Keratinocyte (primary cell): Measurements from ENCODE around the gene KRT27. TPM values are rescaled to one million over a fixed set of nuclear protein-coding genes. Genes with fewer than 3 reads are reported as not detected.

ENCODE experiments used
- DNase-seq: peaks from one replicate; pipeline ENCODE4 v3.0.0-alpha.2; 2011; ENCODE audit warnings: low read depth, missing footprints, low spot score
- FAIRE-seq: peaks from 2 replicates; lab custom pipeline; 2011; peaks lifted over from hg19 to GRCh38; lab: Jason Lieb, UNC
- H2AFZ ChIP-seq: 2 replicates; pipeline ENCODE4 v1.6.0; 2012; ENCODE audit warnings: low read length, control low read depth, inconsistent platforms; ENCODE audit not compliant: control insufficient read depth
- H3K27ac ChIP-seq: 2 replicates; pipeline ENCODE4 v1.5.1; 2011; ENCODE audit warnings: low read length; ENCODE audit not compliant: control insufficient read depth, insufficient read depth
- H3K27me3 ChIP-seq: 3 replicates; pipeline ENCODE4 v1.6.0; 2011; ENCODE audit warnings: low read length; ENCODE audit not compliant: control insufficient read depth, insufficient read depth; ENCODE audit errors: extremely low read depth
- H3K36me3 ChIP-seq, 2 experiments: 2 replicates in 1 of 2; 3 replicates in 1 of 2; pipeline ENCODE4 v1.5.1; 2011; ENCODE audit warnings: low read length in 2 of 2, mild to moderate bottlenecking in 1 of 2; ENCODE audit not compliant: control insufficient read depth in 2 of 2, insufficient read depth in 2 of 2; ENCODE audit errors: extremely low read depth in 1 of 2
- H3K4me1 ChIP-seq: 3 replicates; pipeline ENCODE4 v1.5.1; 2011; ENCODE audit warnings: low read length; ENCODE audit not compliant: control insufficient read depth, insufficient read depth; ENCODE audit errors: extremely low read depth
- H3K4me2 ChIP-seq: 3 replicates; pipeline ENCODE4 v1.6.0; 2011; ENCODE audit warnings: low read depth, low read length; ENCODE audit not compliant: control insufficient read depth, insufficient read depth; ENCODE audit errors: extremely low read depth
- H3K4me3 ChIP-seq, 3 experiments: fragments of 200-600 bp in 1 of 3; sonication (generic) in 1 of 3; 2 replicates in 2 of 3; 3 replicates in 1 of 3; pipeline ENCODE4 v1.5.1; 2011 to 2016; ENCODE audit warnings: low read length in 3 of 3, mild to moderate bottlenecking in 3 of 3, control low read depth in 2 of 3, inconsistent platforms in 1 of 3, low read depth in 1 of 3, mixed read lengths in 1 of 3, mixed run types in 1 of 3, moderate library complexity in 1 of 3; ENCODE audit not compliant: control insufficient read depth in 2 of 3, insufficient read depth in 2 of 3; ENCODE audit errors: extremely low read depth in 1 of 3
- H3K79me2 ChIP-seq: 2 replicates; pipeline ENCODE4 v1.6.0; 2012; ENCODE audit warnings: low read length; ENCODE audit not compliant: control insufficient read depth, insufficient read depth
- H3K9ac ChIP-seq: 3 replicates; pipeline ENCODE4 v1.6.0; 2011; ENCODE audit warnings: low read length; ENCODE audit not compliant: control insufficient read depth, insufficient read depth; ENCODE audit errors: extremely low read depth
- H3K9me1 ChIP-seq: 3 replicates; pipeline ENCODE4 v1.6.0; 2011; ENCODE audit warnings: low read length; ENCODE audit not compliant: control insufficient read depth, insufficient read depth; ENCODE audit errors: extremely low read depth
- H3K9me3 ChIP-seq: 2 replicates; pipeline ENCODE4 v1.5.1; 2012; ENCODE audit warnings: low read depth, low read length; ENCODE audit not compliant: control insufficient read depth
- H4K20me1 ChIP-seq: 3 replicates; pipeline ENCODE4 v1.6.0; 2011; ENCODE audit warnings: low read length; ENCODE audit not compliant: control insufficient read depth, insufficient read depth; ENCODE audit errors: extremely low read depth
- CTCF ChIP-seq, 3 experiments: IDR thresholded peaks in 1 of 3; conservative IDR thresholded peaks in 1 of 3; optimal IDR thresholded peaks in 1 of 3; 2 replicates in 2 of 3; 3 replicates in 1 of 3; pipeline versions ENCODE3 to v1.5.1; 2011; ENCODE audit warnings: low read length in 3 of 3, mild to moderate bottlenecking in 3 of 3, moderate library complexity in 2 of 3, control low read depth in 1 of 3, inconsistent platforms in 1 of 3; ENCODE audit not compliant: insufficient read depth in 2 of 3; ENCODE audit errors: extremely low read depth in 1 of 3
- EZH2 ChIP-seq: IDR thresholded peaks from one replicate; pipeline ENCODE4 v1.6.1; 2012; ENCODE audit warnings: inconsistent platforms, mild to moderate bottlenecking, low read length, moderate library complexity
- dilution Hi-C: fragments of 300-500 bp; cut with MboI; formaldehyde crosslinking; loops from one replicate; pipeline ENCODE4 v1.7.0; 2020; ENCODE audit warnings: low sequenced_read_pairs; ENCODE audit not compliant: extremely low pct_ligation_motif_present
- polyA plus RNA-seq, 5 experiments: library from polyadenylated mRNA; depleted of rRNA in 3 of 5; stranded (reverse) in 3 of 5; stranded (forward) in 1 of 5; unstranded in 1 of 5; fragments of >200 nt; gene quantifications; 1 replicate in 1 of 5; 2 replicates in 3 of 5; 3 replicates in 1 of 5; pipeline versions ENCODE4 v1.2.1 to v1.2.3, GENCODE V29; 2011 to 2012; ENCODE audit warnings: missing spikeins in 2 of 5, low read depth in 1 of 5, low replicate concordance in 1 of 5

Gene KRT27
- polyA plus RNA-seq, 1 donor (not counting 4 experiments of a cell fraction or from before 2014, with no cell fraction given) = not detected

- Histone ChIP-seq H4K20me1 (no peaks in the 10 kb centered on the region), H3K27me3 (peaks cover 9% of the 10 kb centered on the region), H3K27ac (no peak overlapping the region), H3K36me3 (no peaks in the 10 kb centered on the region), H3K79me2 (no peaks in the 10 kb centered on the region), H2AFZ (no peak overlapping the region), H3K4me3 (no peak overlapping the region), H3K9me1 (no peaks in the 10 kb centered on the region), H3K9ac (no peak overlapping the region), H3K9me3 (no peaks in the 10 kb centered on the region), H3K4me1 (peaks cover 4% of the 10 kb centered on the region), H3K4me2 (no peak overlapping the region)
- no peak for FAIRE-seq
- DNase-seq = no peak
- TF ChIP-seq CTCF (optimal IDR thresholded peaks at IDR 0.05 in 1 of 3, IDR thresholded peaks at IDR 0.05 in 1 of 3, conservative IDR thresholded peaks at IDR 0.05 in 1 of 3; ENCODE audit: extremely low read depth in 1 of 3, insufficient read depth in 2 of 3, low read length in 3 of 3) = no peak
- no peak for TF ChIP-seq EZH2
- dilution Hi-C loops = no loop called here
Measured at GRCh38 chr17:40775945-40776344, 6.4 kb downstream of the KRT27 start.

- H3K27me3 ChIP-seq = peaks cover 9% of the 10 kb centered on the region
- DNase-seq (no peak), FAIRE-seq (no peak)
- no peaks in the 10 kb centered on the region for H3K9me3 ChIP-seq
- no peak within 1 kb of the TSS for H3K4me3 ChIP-seq
- no peak within 1 kb of the TSS for H2AFZ ChIP-seq
- TF ChIP-seq EZH2 (no peak), CTCF (optimal IDR thresholded peaks at IDR 0.05 in 1 of 3, IDR thresholded peaks at IDR 0.05 in 1 of 3, conservative IDR thresholded peaks at IDR 0.05 in 1 of 3; ENCODE audit: extremely low read depth in 1 of 3, insufficient read depth in 2 of 3, low read length in 3 of 3) (no peak)
- no peaks in the 10 kb centered on the region for H3K4me1 ChIP-seq
- H4K20me1 ChIP-seq = no peaks in the 10 kb centered on the region
- H3K9ac ChIP-seq = no peak within 1 kb of the TSS
- H3K9me1 ChIP-seq = no peaks in the 10 kb centered on the region
- no peak within 1 kb of the TSS for H3K4me2 ChIP-seq
- H3K79me2 ChIP-seq = no peaks in the 10 kb centered on the region
- H3K27ac ChIP-seq = no peak within 1 kb of the TSS
- dilution Hi-C loops = no loop called here
- H3K36me3 ChIP-seq = no peaks in the 10 kb centered on the region
Measured at GRCh38 chr17:40772101-40772500, 10.2 kb downstream of the KRT27 start, which contains the start of gene KRT26. KRT26 (minus strand) TSS chr17:40772201; CDS start chr17:40772113, 88 bp downstream.
